OCI-LY3 (cell line): Measurements from ENCODE around the gene RAB36.

Experiments used
- EZH2phosphoT487 ChIP-seq: fragments of 200-600 bp; shearing (Covaris generic); IDR thresholded peaks from 2 replicates; pipeline ENCODE4 v1.6.1; 2018; ENCODE audit warnings: antibody characterized with exemption, mixed run types, low read depth
- TF ChIP-seq, protein P1 (sequence below): fragments of 200-600, 300-600 bp; sonication (generic); IDR thresholded peaks from 2 replicates; pipeline ENCODE4 v1.5.1; 2014; ENCODE audit warnings: antibody characterized with exemption, low read length, low read depth

DNA sequence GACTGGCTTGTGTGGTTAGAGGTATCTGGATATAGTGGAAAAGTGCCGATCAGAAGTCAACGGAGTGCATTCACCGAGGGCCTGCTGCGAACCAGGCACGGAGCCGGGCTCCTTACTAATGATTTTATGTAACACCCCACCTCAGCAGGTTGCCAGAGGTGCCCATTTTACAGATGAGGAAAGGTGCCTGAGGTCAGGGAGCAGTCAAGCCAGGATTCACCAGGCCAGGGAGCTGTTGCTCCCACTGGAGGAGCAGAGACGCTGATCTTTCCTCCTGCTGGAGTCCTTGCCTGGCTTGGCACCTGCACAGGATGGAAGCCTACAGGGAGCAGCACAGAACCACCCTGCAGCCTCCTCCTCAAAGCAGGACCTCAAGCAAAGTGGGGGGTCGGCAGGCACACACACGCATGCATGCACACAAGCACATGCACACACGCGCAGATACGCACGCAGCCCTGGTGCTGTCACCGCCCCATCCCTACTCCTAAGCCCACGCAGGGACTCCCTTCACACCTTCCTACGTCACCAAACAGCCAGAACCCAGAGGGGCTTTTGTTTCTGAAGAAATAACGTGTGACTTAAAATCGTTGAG is 19.7 kb upstream of the RAB36 start:
- TF ChIP-seq, protein P1, sequence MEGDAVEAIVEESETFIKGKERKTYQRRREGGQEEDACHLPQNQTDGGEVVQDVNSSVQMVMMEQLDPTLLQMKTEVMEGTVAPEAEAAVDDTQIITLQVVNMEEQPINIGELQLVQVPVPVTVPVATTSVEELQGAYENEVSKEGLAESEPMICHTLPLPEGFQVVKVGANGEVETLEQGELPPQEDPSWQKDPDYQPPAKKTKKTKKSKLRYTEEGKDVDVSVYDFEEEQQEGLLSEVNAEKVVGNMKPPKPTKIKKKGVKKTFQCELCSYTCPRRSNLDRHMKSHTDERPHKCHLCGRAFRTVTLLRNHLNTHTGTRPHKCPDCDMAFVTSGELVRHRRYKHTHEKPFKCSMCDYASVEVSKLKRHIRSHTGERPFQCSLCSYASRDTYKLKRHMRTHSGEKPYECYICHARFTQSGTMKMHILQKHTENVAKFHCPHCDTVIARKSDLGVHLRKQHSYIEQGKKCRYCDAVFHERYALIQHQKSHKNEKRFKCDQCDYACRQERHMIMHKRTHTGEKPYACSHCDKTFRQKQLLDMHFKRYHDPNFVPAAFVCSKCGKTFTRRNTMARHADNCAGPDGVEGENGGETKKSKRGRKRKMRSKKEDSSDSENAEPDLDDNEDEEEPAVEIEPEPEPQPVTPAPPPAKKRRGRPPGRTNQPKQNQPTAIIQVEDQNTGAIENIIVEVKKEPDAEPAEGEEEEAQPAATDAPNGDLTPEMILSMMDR = no peak
- no peak for TF ChIP-seq EZH2phosphoT487
